Endometrial microvascular endothelial cells (primary cell): ENCODE measurements around the gene PSMD12. TPM values are rescaled to one million over a fixed set of nuclear protein-coding genes. Genes with fewer than 3 reads are reported as not detected.

Source experiments
- total RNA-seq: library from RNA; depleted of rRNA; stranded (reverse); fragments of >200 nt; gene quantifications from one replicate; pipeline ENCODE4 v1.2.3, GENCODE V29; 2015; ENCODE audit errors: inconsistent ontology term

Gene PSMD12
- total RNA-seq, 1 donor from 2014 or later, result 48.9 TPM

Other genes with a start within 250 kb of the PSMD12 start
- gene HELZ, start 121.4 kb downstream of the PSMD12 start, total RNA-seq, result 18.2 TPM
- 7.1 TPM for gene PITPNC1, start 10.7 kb upstream of the PSMD12 start, total RNA-seq